Naive thymus-derived CD8-positive, alpha-beta T cell (primary cell): ENCODE data around the gene APCDD1L. TPM values are rescaled to one million over a fixed set of nuclear protein-coding genes. Genes with fewer than 3 reads are reported as not detected.

Source experiments
- ATAC-seq, 2 donors: fragments of 150-1000 bp; cut with Tn5 transposase in 1 of 2; sonication (Bioruptor Pico), chemical (Tn5 transposase) in 1 of 2; 1 replicate in 1 of 2; 2 replicates in 1 of 2; pipeline ENCODE4 v1.10.0; 2021; ENCODE audit warnings: mild to moderate bottlenecking in 2 of 2, moderate library complexity in 2 of 2
- POLR2A ChIA-PET: fragments of 350-600 bp; sonication (Branson Sonifier 250); formaldehyde crosslinking; loops from one replicate; lab custom pipeline; 2021; ENCODE audit warnings: antibody characterized with exemption; lab: Charles Lee
- DNase-seq, 10 donors: peaks; one replicate each; pipeline versions ENCODE4 v3.0.0 to v3.0.0-alpha.2; 2020 to 2022
- H3K27ac Mint-ChIP-seq, 10 donors: one replicate each; pipeline ENCODE4 v1.8.0; 2020 to 2022; ENCODE audit warnings: mild to moderate bottlenecking in 10 of 10, mixed read lengths in 10 of 10, moderate library complexity in 4 of 10, inconsistent platforms in 1 of 10
- H3K27me3 Mint-ChIP-seq, 5 donors: one replicate each; pipeline ENCODE4 v1.8.0; 2021 to 2022; ENCODE audit warnings: mixed read lengths in 5 of 5
- H3K36me3 Mint-ChIP-seq, 3 donors: one replicate each; pipeline ENCODE4 v1.8.0; 2020 to 2022; ENCODE audit warnings: mixed read lengths in 3 of 3, mild to moderate bottlenecking in 2 of 3, inconsistent platforms in 1 of 3
- H3K4me1 Mint-ChIP-seq, 4 donors: one replicate each; pipeline ENCODE4 v1.8.0; 2021 to 2022; ENCODE audit warnings: mixed read lengths in 4 of 4
- H3K4me3 Mint-ChIP-seq, 10 donors: one replicate each; pipeline ENCODE4 v1.8.0; 2020 to 2022; ENCODE audit warnings: mild to moderate bottlenecking in 10 of 10, mixed read lengths in 10 of 10, moderate library complexity in 6 of 10, inconsistent platforms in 1 of 10
- H3K9me3 Mint-ChIP-seq, 9 donors: one replicate each; pipeline ENCODE4 v1.8.0; 2020 to 2022; ENCODE audit warnings: mixed read lengths in 9 of 9, mild to moderate bottlenecking in 3 of 9, inconsistent platforms in 1 of 9, moderate library complexity in 1 of 9
- polyA plus RNA-seq, 3 donors: library from polyadenylated mRNA; unstranded; fragments of 300-500 nt; fragmentation: Illumina TruSeq; gene quantifications; one replicate each; pipeline ENCODE4 v1.2.3, GENCODE V29; 2021
- total RNA-seq, 8 experiments: library from RNA in 2 of 8; stranded (reverse) in 2 of 8; gene quantifications; one replicate each; pipeline ENCODE4 v1.2.3 and lab custom pipeline; 2021 to 2026

The APCDD1L gene
- total and polyA plus RNA-seq, 5 experiments from 2014 or later, result 0.48 TPM; not detected in 4

DNA sequence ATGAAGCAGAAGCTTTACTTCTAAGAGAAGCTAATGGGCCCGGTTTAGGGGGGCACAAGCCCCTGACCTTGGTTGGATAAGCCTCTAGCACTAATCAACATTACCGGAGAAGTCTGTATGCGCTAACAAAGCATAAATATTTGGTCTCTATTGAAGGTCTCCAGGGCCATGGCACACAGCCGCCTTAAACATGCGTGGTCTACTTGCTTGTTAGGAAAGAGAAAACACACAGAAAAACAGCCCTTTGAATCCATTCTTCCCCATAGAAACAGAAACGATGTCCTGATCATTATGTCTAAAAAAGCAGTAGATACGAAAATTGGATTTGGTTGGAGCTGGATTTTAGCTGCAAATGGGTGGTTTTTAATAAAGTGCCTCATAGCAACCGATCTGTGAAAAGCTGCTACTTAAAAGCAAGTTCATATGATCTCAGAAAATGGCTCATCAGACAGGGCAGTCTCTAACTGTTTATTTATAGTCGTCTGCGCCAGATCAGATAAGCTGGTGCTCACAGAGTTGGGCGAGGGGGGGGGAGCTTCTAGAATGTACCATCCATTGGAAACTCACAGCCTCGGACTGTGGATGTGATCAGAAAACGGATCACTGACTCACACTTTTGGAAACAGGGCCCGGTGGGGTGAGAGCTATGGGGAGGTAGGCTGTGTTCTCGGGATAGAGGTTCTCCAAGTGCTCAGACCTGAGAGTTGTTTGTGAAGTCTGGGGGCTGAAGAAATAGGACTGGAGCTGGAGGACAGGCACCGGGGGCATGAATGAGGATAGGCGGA, 35.3 kb upstream of the APCDD1L start:
- no peak overlapping the region for H3K4me3 Mint-ChIP-seq

GRCh38 chr20:58549231-58550209, 34.3 kb upstream of the APCDD1L start:
- H3K9me3 Mint-ChIP-seq, result no peaks in the 10 kb centered on the region
- no peaks in the 10 kb centered on the region for H3K4me1 Mint-ChIP-seq
- ATAC-seq (no peak), DNase-seq (no peak)
- POLR2A ChIA-PET, result no interaction called here
- no peaks in the 10 kb centered on the region for H3K36me3 Mint-ChIP-seq
- H3K27me3 Mint-ChIP-seq, result peaks cover 2 to 47% (median 10%) of the 10 kb centered on the region in 5 donors
- H3K27ac Mint-ChIP-seq, result peak overlapping the region in 2 of 10 donors; percentile 19 to 44
- H3K4me3 Mint-ChIP-seq, result no peak overlapping the region

More for the DNA sequence above, 35.3 kb upstream of the APCDD1L start:
- H3K36me3 Mint-ChIP-seq, result no peaks in the 10 kb centered on the region
- no peaks in the 10 kb centered on the region for H3K4me1 Mint-ChIP-seq
- peaks cover 2 to 52% (median 11%) of the 10 kb centered on the region in 5 donors for H3K27me3 Mint-ChIP-seq
- peak overlapping the region in 1 of 10 donors; percentile 44 for H3K27ac Mint-ChIP-seq
- POLR2A ChIA-PET, result no interaction called here
- DNase-seq, result no peak
- ATAC-seq, result no peak
- no peaks in the 10 kb centered on the region for H3K9me3 Mint-ChIP-seq

DNA sequence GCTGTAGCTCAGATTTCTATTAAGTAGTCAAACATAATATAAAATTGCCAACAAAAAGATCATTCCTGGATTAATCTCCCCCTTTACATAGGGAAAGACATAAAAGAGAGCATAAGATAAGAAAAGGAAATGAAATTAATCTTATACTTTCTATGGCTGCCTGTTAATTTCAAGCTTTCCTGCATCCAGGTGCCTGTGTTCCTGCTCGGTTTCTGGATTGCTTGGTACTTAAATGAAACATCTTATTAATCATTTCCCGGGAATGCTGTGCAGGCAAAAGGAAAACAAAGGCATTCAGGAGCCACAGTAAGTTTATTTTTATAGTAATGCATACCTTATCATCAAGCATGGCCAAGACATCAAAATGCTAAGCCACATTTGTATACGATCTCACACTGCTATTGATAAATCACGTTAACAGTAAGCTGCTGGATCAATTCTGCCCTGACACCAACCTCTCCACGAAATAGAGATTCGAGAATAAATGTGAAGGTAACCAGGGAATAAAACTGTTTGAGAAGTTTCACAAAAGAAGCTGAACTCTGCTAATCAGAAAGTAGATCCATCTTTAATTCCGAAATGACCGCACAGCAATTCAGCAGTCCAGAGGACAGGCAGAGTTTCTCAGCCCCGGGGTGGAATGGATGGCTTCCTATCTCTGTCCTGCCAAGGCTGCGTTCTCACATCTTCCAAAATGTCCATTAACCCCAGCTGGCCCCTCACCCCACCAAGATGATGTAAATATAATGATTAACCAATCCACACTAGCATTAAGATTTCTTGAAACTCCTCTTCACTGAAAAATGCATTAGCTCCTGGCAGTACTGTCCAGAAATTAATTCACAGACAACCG, 32.6 kb upstream of the APCDD1L start:
- no peak for ATAC-seq
- Mint-ChIP-seq H3K36me3 (no peaks in the 10 kb centered on the region), H3K4me1 (no peaks in the 10 kb centered on the region), H3K9me3 (no peaks in the 10 kb centered on the region), H3K27me3 (peaks cover 2 to 41% (median 7%) of the 10 kb centered on the region in 5 donors), H3K27ac (no peak overlapping the region), H3K4me3 (no peak overlapping the region)
- POLR2A ChIA-PET, result no interaction called here
- no peak for DNase-seq

GRCh38 chr20:58546756-58547622, 31.8 kb upstream of the APCDD1L start:
- Mint-ChIP-seq H3K9me3 (no peaks in the 10 kb centered on the region), H3K27ac (no peak overlapping the region), H3K4me1 (no peaks in the 10 kb centered on the region), H3K4me3 (no peak overlapping the region), H3K27me3 (peaks cover 2 to 33% (median 8%) of the 10 kb centered on the region in 5 donors), H3K36me3 (no peaks in the 10 kb centered on the region)
- DNase-seq, result no peak
- no peak for ATAC-seq
- POLR2A ChIA-PET, result no interaction called here

DNA sequence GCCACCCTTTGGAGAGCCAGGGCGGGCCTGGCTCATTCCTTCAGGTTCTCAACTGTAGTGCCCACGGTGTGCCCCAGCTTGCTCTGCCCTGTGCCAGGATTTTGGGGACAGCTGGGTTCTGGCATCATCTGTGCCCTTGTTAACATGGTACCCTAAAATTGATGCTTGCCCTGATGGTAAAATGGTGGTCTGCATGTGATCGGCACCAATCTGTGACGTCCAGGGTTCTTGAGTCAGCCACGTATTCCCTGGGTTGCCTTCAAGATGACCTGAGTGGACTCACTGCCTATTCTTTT, 31.2 kb upstream of the APCDD1L start:
- ATAC-seq (no peak), DNase-seq (no peak)
- no peaks in the 10 kb centered on the region for H3K9me3 Mint-ChIP-seq
- POLR2A ChIA-PET, result no interaction called here
- no peaks in the 10 kb centered on the region for H3K36me3 Mint-ChIP-seq
- H3K27me3 Mint-ChIP-seq, result peaks cover 2 to 30% (median 8%) of the 10 kb centered on the region in 5 donors
- no peaks in the 10 kb centered on the region for H3K4me1 Mint-ChIP-seq
- no peak overlapping the region for H3K4me3 Mint-ChIP-seq
- H3K27ac Mint-ChIP-seq, result no peak overlapping the region

DNA sequence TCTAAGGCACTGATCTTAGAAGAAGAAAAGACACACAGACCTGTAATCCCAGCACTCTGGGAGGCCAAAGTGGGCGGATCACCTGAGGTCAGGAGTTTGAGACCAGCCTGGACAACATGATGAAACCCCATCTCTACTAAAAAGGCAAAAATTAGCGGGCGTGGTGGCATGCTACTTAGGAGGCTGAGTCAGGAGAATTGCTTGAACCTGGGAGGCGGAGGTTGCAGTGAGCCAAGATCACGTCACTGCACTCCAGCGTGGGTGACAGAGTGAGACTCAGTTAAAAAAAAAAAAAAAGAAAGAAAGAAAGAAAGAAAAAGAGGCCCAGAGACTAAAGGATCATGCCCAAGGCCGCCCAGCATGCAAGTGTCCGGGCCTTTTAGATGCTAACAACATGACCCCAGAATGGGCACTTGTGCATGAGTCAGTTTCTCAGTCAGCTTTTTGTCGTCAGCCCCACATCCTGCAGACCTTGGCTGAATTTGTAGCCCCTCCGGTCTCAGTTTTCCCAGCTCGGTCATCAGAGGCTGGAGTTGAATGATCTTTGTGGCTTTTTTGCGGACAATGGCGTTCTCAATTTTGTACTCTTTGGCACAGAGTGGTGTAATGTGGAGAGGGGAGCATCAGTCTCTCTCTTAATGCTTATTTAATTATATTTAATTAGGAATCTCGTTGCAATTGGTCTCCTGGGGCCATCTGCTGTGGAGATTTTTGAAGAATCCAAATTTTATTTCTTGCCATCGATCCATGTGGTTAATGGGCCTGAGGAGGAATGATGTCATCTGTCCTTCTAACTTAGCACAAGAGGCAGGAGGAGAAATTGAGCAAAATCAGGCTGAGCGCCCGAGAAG, 30.6 kb upstream of the APCDD1L start:
- Mint-ChIP-seq H3K27me3 (peaks cover 2 to 35% (median 8%) of the 10 kb centered on the region in 5 donors), H3K9me3 (peaks cover 0 to 2% (median 0%) of the 10 kb centered on the region in 9 donors), H3K36me3 (no peaks in the 10 kb centered on the region), H3K4me1 (no peaks in the 10 kb centered on the region), H3K27ac (no peak overlapping the region), H3K4me3 (no peak overlapping the region)
- ATAC-seq (no peak), DNase-seq (no peak)
- POLR2A ChIA-PET, result no interaction called here

- Mint-ChIP-seq H3K27ac (no peak overlapping the region), H3K4me3 (no peak overlapping the region), H3K4me1 (no peaks in the 10 kb centered on the region), H3K36me3 (no peaks in the 10 kb centered on the region), H3K9me3 (peaks cover 0 to 2% (median 0%) of the 10 kb centered on the region in 9 donors), H3K27me3 (peaks cover 2 to 37% (median 8%) of the 10 kb centered on the region in 5 donors)
- no peak for ATAC-seq
- DNase-seq, result no peak
- POLR2A ChIA-PET, result no interaction called here
These were observed 29.7 kb upstream of the APCDD1L start for GRCh38 chr20:58544891-58545290.

- POLR2A ChIA-PET, result no interaction called here
- H3K4me3 Mint-ChIP-seq, result no peak overlapping the region
- H3K27ac Mint-ChIP-seq, result no peak overlapping the region
- DNase-seq (no peak), ATAC-seq (no peak)
- H3K27me3 Mint-ChIP-seq, result peaks cover 2 to 34% (median 7%) of the 10 kb centered on the region in 5 donors
- H3K36me3 Mint-ChIP-seq, result peaks cover 0 to 2% (median 0%) of the 10 kb centered on the region in 3 donors
- no peaks in the 10 kb centered on the region for H3K4me1 Mint-ChIP-seq
- peaks cover 0 to 4% (median 0%) of the 10 kb centered on the region in 9 donors for H3K9me3 Mint-ChIP-seq
These were observed 29.1 kb upstream of the APCDD1L start for GRCh38 chr20:58544286-58544685.

DNA sequence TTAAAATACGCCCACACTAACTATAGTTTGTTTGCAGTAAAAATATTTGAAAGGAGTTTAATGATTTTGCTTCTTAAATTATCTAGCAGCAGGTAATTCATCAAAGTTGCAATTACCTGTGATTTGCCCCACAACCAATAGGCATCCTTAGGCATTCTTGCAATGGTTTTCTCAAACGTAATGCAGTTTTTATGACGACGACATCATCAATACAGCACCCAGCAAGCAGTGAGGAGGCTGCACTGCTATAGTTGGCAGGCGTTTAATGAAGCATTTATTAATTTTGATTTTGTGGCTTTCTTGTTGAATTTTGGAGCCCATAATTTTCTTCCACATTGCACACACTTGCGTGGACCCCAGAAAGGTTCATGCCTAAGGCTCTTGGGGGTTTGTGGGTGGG, 28.1 kb upstream of the APCDD1L start:
- Mint-ChIP-seq H3K4me1 (no peaks in the 10 kb centered on the region), H3K27ac (no peak overlapping the region), H3K9me3 (peaks cover 0 to 13% (median 2%) of the 10 kb centered on the region in 9 donors), H3K36me3 (peaks cover 0 to 8% (median 5%) of the 10 kb centered on the region in 3 donors), H3K27me3 (peaks cover 2 to 24% (median 7%) of the 10 kb centered on the region in 5 donors), H3K4me3 (no peak overlapping the region)
- DNase-seq, result no peak
- no peak for ATAC-seq
- POLR2A ChIA-PET, result no interaction called here

- H3K36me3 Mint-ChIP-seq, result peaks cover 0 to 15% (median 5%) of the 10 kb centered on the region in 3 donors
- POLR2A ChIA-PET, result no interaction called here
- no peak for ATAC-seq
- H3K4me1 Mint-ChIP-seq, result no peaks in the 10 kb centered on the region
- no peak overlapping the region for H3K27ac Mint-ChIP-seq
- no peak overlapping the region for H3K4me3 Mint-ChIP-seq
- no peak for DNase-seq
- peaks cover 0 to 20% (median 9%) of the 10 kb centered on the region in 9 donors for H3K9me3 Mint-ChIP-seq
- peaks cover 2 to 16% (median 5%) of the 10 kb centered on the region in 5 donors for H3K27me3 Mint-ChIP-seq
These were observed 27.4 kb upstream of the APCDD1L start for GRCh38 chr20:58542411-58543095.
